HEK293 (cell line): Measurements from ENCODE around the gene ZNHIT1.
A peak's percentile ranks its signal among the peaks of the same experiment; 100 is the strongest.

Experiments used
- CTCF ChIA-PET: fragments of 350-600 bp; formaldehyde crosslinking; extraction: SDS; loops from one replicate; lab custom pipeline; 2021; ENCODE audit warnings: antibody characterized with exemption; lab: Yijun Ruan, JAX
- POLR2A ChIA-PET: fragments of 300-600 bp; formaldehyde crosslinking; extraction: SDS; loops from one replicate; lab custom pipeline; 2020; ENCODE audit warnings: antibody characterized with exemption, inconsistent platforms; lab: Yijun Ruan, JAX
- H3K27ac ChIP-seq: fragments of 200-500 bp; sonication (Bioruptor generic); 2 replicates; pipeline ENCODE4 v1.5.1; 2014; ENCODE audit warnings: low read depth, low read length, control low read depth, inconsistent platforms; ENCODE audit errors: extremely low read depth
- H3K36me3 ChIP-seq, 2 experiments: fragments of 200-500 bp in 1 of 2; sonication (Bioruptor generic) in 1 of 2; 1 replicate in 1 of 2; 2 replicates in 1 of 2; pipeline ENCODE4 v1.5.1; 2014 to 2017; ENCODE audit warnings: inconsistent platforms in 2 of 2, low read length in 2 of 2; ENCODE audit not compliant: control insufficient read depth in 2 of 2, insufficient read depth in 1 of 2
- H3K4me1 ChIP-seq: fragments of 200-500 bp; sonication (Bioruptor generic); 2 replicates; pipeline ENCODE4 v1.5.1; 2014; ENCODE audit warnings: mild to moderate bottlenecking, low read length, inconsistent platforms; ENCODE audit not compliant: control insufficient read depth, insufficient read depth
- H3K4me3 ChIP-seq: 2 replicates; pipeline ENCODE4 v1.5.1; 2011; ENCODE audit warnings: low read depth, mild to moderate bottlenecking, control low read depth, low read length, moderate library complexity
- H3K9me3 ChIP-seq: fragments of 200-500 bp; sonication (Bioruptor generic); 2 replicates; pipeline ENCODE4 v1.5.1; 2014; ENCODE audit warnings: low read depth, low read length, inconsistent platforms; ENCODE audit not compliant: control insufficient read depth, insufficient read depth
- GLIS1 ChIP-seq: fragments of 450-650 bp; formaldehyde crosslinking; IDR thresholded peaks from 2 replicates; pipeline ENCODE4 v1.5.1; 2016; ENCODE audit warnings: missing biosample characterization, missing genetic modification characterization
- GLIS2 ChIP-seq: fragments of 450-650 bp; formaldehyde crosslinking; IDR thresholded peaks from 2 replicates; pipeline ENCODE4 v1.5.1; 2016; ENCODE audit warnings: missing biosample characterization, missing genetic modification characterization
- HOXD13 ChIP-seq: sonication (generic); formaldehyde crosslinking; IDR thresholded peaks from 2 replicates; pipeline ENCODE4 v1.8.0; 2022; ENCODE audit warnings: missing genetic modification reagents, borderline replicate concordance
- IKZF3 ChIP-seq: fragments of 450-650 bp; IDR thresholded peaks from 2 replicates; pipeline ENCODE4 v1.5.0; 2018; ENCODE audit warnings: missing biosample characterization, mild to moderate bottlenecking, missing genetic modification characterization, moderate library complexity
- KLF8 ChIP-seq: fragments of 450-650 bp; formaldehyde crosslinking; IDR thresholded peaks from 2 replicates; pipeline ENCODE4 v1.5.1; 2016; ENCODE audit warnings: missing biosample characterization, missing genetic modification characterization
- PRDM10 ChIP-seq: fragments of 450-650 bp; formaldehyde crosslinking; IDR thresholded peaks from 2 replicates; pipeline ENCODE4 v1.5.1; 2016; ENCODE audit warnings: missing biosample characterization, missing genetic modification characterization
- YY2 ChIP-seq: fragments of 450-650 bp; formaldehyde crosslinking; IDR thresholded peaks from 2 replicates; pipeline ENCODE4 v1.5.1; 2016; ENCODE audit warnings: missing biosample characterization, missing genetic modification characterization
- ZBTB10 ChIP-seq: fragments of 450-650 bp; formaldehyde crosslinking; IDR thresholded peaks from 2 replicates; pipeline ENCODE4 v1.5.1; 2016; ENCODE audit warnings: missing biosample characterization, missing genetic modification characterization
- ZBTB20 ChIP-seq: fragments of 450-650 bp; formaldehyde crosslinking; IDR thresholded peaks from 2 replicates; pipeline ENCODE4 v1.5.1; 2016; ENCODE audit warnings: missing biosample characterization, missing genetic modification characterization
- ZFHX2 ChIP-seq: fragments of 450-650 bp; formaldehyde crosslinking; conservative IDR thresholded peaks from 2 replicates; pipeline ENCODE4 v1.5.1; 2016; ENCODE audit warnings: missing biosample characterization, missing genetic modification characterization
- ZNF133 ChIP-seq: fragments of 450-650 bp; formaldehyde crosslinking; IDR thresholded peaks from 2 replicates; pipeline ENCODE4 v1.5.1; 2016; ENCODE audit warnings: missing biosample characterization, missing genetic modification characterization
- ZNF221 ChIP-seq: fragments of 450-650 bp; formaldehyde crosslinking; IDR thresholded peaks from 2 replicates; pipeline ENCODE4 v1.5.1; 2017; ENCODE audit warnings: missing biosample characterization, missing genetic modification characterization, borderline replicate concordance
- ZNF26 ChIP-seq: fragments of 450-650 bp; formaldehyde crosslinking; IDR thresholded peaks from 2 replicates; pipeline ENCODE4 v1.5.1; 2016; ENCODE audit warnings: missing biosample characterization, missing genetic modification characterization
- ZNF292 ChIP-seq: fragments of 450-650 bp; formaldehyde crosslinking; IDR thresholded peaks from 2 replicates; pipeline ENCODE4 v1.5.1; 2016; ENCODE audit warnings: low read depth, missing biosample characterization, missing genetic modification characterization, borderline replicate concordance
- ZNF521 ChIP-seq: fragments of 450-650 bp; formaldehyde crosslinking; IDR thresholded peaks from 2 replicates; pipeline ENCODE4 v1.5.1; 2017; ENCODE audit warnings: missing biosample characterization, mild to moderate bottlenecking, missing genetic modification characterization
- ZNF558 ChIP-seq: fragments of 450-650 bp; formaldehyde crosslinking; IDR thresholded peaks from 2 replicates; pipeline ENCODE4 v1.5.1; 2016; ENCODE audit warnings: missing biosample characterization, missing genetic modification characterization
- ZNF585B ChIP-seq: fragments of 450-650 bp; formaldehyde crosslinking; IDR thresholded peaks from 2 replicates; pipeline ENCODE4 v1.5.1; 2016; ENCODE audit warnings: missing biosample characterization, missing genetic modification characterization
- ZNF654 ChIP-seq: fragments of 450-650 bp; formaldehyde crosslinking; IDR thresholded peaks from 2 replicates; pipeline ENCODE4 v1.5.1; 2016; ENCODE audit warnings: low read depth, missing biosample characterization, missing genetic modification characterization

Gene ZNHIT1

GRCh38 chr7:101216001-101216859 is 1.7 kb upstream of the ZNHIT1 start:
- peak overlapping the region; percentile 59; the same call in 1 of the 2 replicates for H3K4me3 ChIP-seq
- H3K36me3 ChIP-seq, result peaks cover 3 to 19% of the 10 kb centered on the region in 2 experiments; a peak in 2 of 3 replicates
- CTCF ChIA-PET, result no interaction called here
- H3K9me3 ChIP-seq, result no peaks in the 10 kb centered on the region
- 0 out of 2 replicates have a peak, but pooled peaks cover 3% of the 10 kb centered on the region for H3K4me1 ChIP-seq
- no peak for TF ChIP-seq YY2
- TF ChIP-seq HOXD13 (CRISPR knock-in tag), result no peak
- no peak for TF ChIP-seq ZNF654 (tag by site-specific recombination)
- TF ChIP-seq, all 188 proteins: peak for 0
- no peak overlapping the region for H3K27ac ChIP-seq
- POLR2A ChIA-PET, result interaction anchor here (2.1 kb wide), 1 partner anchor 29 kb away, joined by 23 read pairs; the partner anchor contains the start of gene FIS1

GRCh38 chr7:101216860-101217387 is 1.0 kb upstream of the ZNHIT1 start:
- Histone ChIP-seq H3K36me3 (peaks cover 3 to 12% of the 10 kb centered on the region in 2 experiments; a peak in 2 of 3 replicates), H3K4me1 (0 out of 2 replicates have a peak, but pooled peaks cover 3% of the 10 kb centered on the region)
- POLR2A ChIA-PET, result interaction anchor here (1.1 to 2.7 kb wide), 11 partner anchors 8 to 631 kb away, joined by 3 to 23 read pairs (median 6); partner anchors contain the start of genes CLDN15, FBXO24, FIS1 and LRCH4
- TF ChIP-seq ZBTB20 (tag by site-specific recombination) (peak; percentile 43; the same call in 1 of the 2 replicates), GLIS2 (tag by site-specific recombination) (peak; percentile 69; the same call in 1 of the 2 replicates), ZBTB10 (peak; percentile 26; the same call in 1 of the 2 replicates), GLIS1 (tag by site-specific recombination) (peak; percentile 45; the same call in 1 of the 2 replicates), ZNF521 (tag by site-specific recombination) (no peak)
- TF ChIP-seq, all 188 proteins: peak for 4
- Histone ChIP-seq H3K27ac (peak overlapping the region; percentile 65; the same call in 1 of the 2 replicates), H3K9me3 (no peaks in the 10 kb centered on the region), H3K4me3 (peak overlapping the region; percentile 59)
- CTCF ChIA-PET, result interaction anchor here (0.6 to 1.9 kb wide), 7 partner anchors 8 to 89 kb away, joined by 3 to 21 read pairs (median 4); partner anchors contain the start of gene FIS1

GRCh38 chr7:101218236-101219125 is 516 bp downstream of the ZNHIT1 start:
- ChIA-PET CTCF (interaction anchor here (0.6 to 1.9 kb wide), 10 partner anchors 10 to 195 kb away, joined by 3 to 21 read pairs (median 4); partner anchors contain the start of gene FIS1), POLR2A (interaction anchor here (0.6 to 2.7 kb wide), 19 partner anchors 9 to 632 kb away, joined by 3 to 23 read pairs (median 5); partner anchors contain the start of genes FBXO24, FIS1, IFT22 and LRCH4)
- Histone ChIP-seq H3K4me1 (0 out of 2 replicates have a peak, but pooled peaks cover 3% of the 10 kb centered on the region), H3K9me3 (no peaks in the 10 kb centered on the region), H3K36me3 (peaks cover 3 to 19% of the 10 kb centered on the region in 2 experiments; a peak in 2 of 3 replicates), H3K27ac (no peak overlapping the region), H3K4me3 (peak overlapping the region; percentile 53)
- TF ChIP-seq ZNF221 (tag by site-specific recombination) (no peak), ZNF558 (tag by site-specific recombination) (no peak), ZNF585B (tag by site-specific recombination) (no peak), IKZF3 (tag by site-specific recombination) (no peak; the same call in 1 of the 2 replicates), ZFHX2 (tag by site-specific recombination) (peak; percentile 17; the same call in 1 of the 2 replicates), ZNF133 (no peak), ZNF292 (tag by site-specific recombination) (no peak), PRDM10 (tag by site-specific recombination) (peak; percentile 83), ZNF26 (tag by site-specific recombination) (no peak), KLF8 (tag by site-specific recombination) (no peak)
